Measurements from ENCODE around the gene RGS3. TPM values are rescaled to one million over a fixed set of nuclear protein-coding genes. Genes with fewer than 3 reads are reported as not detected.

The RGS3 gene
- total and polyA plus RNA-seq, 7 experiments from 2014 or later: 4.9 to 43.4 (median 11.6) TPM

GRCh38 chr9:113471143-113471542 is 7.6 kb downstream of the RGS3 start:
- H3K4me3 ChIP-seq (ENCODE audit: low read length): no peak overlapping the region
- peaks cover 0 to 24% (median 0%) of the 10 kb centered on the region in 5 donors for H3K27me3 Mint-ChIP-seq
- H3K27ac Mint-ChIP-seq: peak overlapping the region in 1 of 9 donors; percentile 5
- DNase-seq: no peak
- no peaks in the 10 kb centered on the region for H3K4me1 Mint-ChIP-seq
- no peak for ATAC-seq
- no peak overlapping the region for H3K27ac ChIP-seq (ENCODE audit: low read depth, low read length)
- peaks cover 0 to 2% (median 0%) of the 10 kb centered on the region in 5 donors for H3K36me3 Mint-ChIP-seq
- H3K9me3 Mint-ChIP-seq: peaks cover 0 to 12% (median 0%) of the 10 kb centered on the region in 11 donors
- CTCF ChIA-PET: interaction anchor here (0.7 to 0.8 kb wide), 2 partner anchors 119 to 141 kb away, joined by 3 read pairs; no protein-coding TSS in a partner anchor
- no peaks in the 10 kb centered on the region for H3K4me1 ChIP-seq (ENCODE audit: control insufficient read depth in 2 of 2, insufficient read depth in 2 of 2, low read length in 2 of 2)
- intact Hi-C loops (cut with micrococcal nuclease): no loop called here
- POLR2A ChIA-PET: no interaction called here
- H3K9me3 ChIP-seq (ENCODE audit: control insufficient read depth in 2 of 3, low read length in 3 of 3): no peaks in the 10 kb centered on the region
- H3K27me3 ChIP-seq (ENCODE audit: control insufficient read depth in 2 of 2, insufficient read depth in 2 of 2, low read length in 2 of 2): no peaks in the 10 kb centered on the region
- H3K4me3 Mint-ChIP-seq: no peak overlapping the region
- no peaks in the 10 kb centered on the region for H3K36me3 ChIP-seq (ENCODE audit: control insufficient read depth in 2 of 3, insufficient read depth in 3 of 3, low read length in 3 of 3)

GRCh38 chr9:113471566-113471965 is 8.0 kb downstream of the RGS3 start:
- no peak for DNase-seq
- peaks cover 0 to 24% (median 0%) of the 10 kb centered on the region in 5 donors for H3K27me3 Mint-ChIP-seq
- no peaks in the 10 kb centered on the region for H3K4me1 ChIP-seq (ENCODE audit: control insufficient read depth in 2 of 2, insufficient read depth in 2 of 2, low read length in 2 of 2)
- H3K36me3 ChIP-seq (ENCODE audit: control insufficient read depth in 2 of 3, insufficient read depth in 3 of 3, low read length in 3 of 3): no peaks in the 10 kb centered on the region
- intact Hi-C loops (cut with micrococcal nuclease): no loop called here
- ChIA-PET CTCF (interaction anchor here (0.7 kb wide), 1 partner anchor 140 kb away, joined by 3 read pairs; no protein-coding TSS in a partner anchor), POLR2A (no interaction called here)
- no peaks in the 10 kb centered on the region for H3K27me3 ChIP-seq (ENCODE audit: control insufficient read depth in 2 of 2, insufficient read depth in 2 of 2, low read length in 2 of 2)
- ATAC-seq: no peak
- no peak overlapping the region for H3K27ac ChIP-seq (ENCODE audit: low read depth, low read length)
- no peaks in the 10 kb centered on the region for H3K4me1 Mint-ChIP-seq
- H3K4me3 Mint-ChIP-seq: no peak overlapping the region
- H3K4me3 ChIP-seq (ENCODE audit: low read length): no peak overlapping the region
- H3K36me3 Mint-ChIP-seq: peaks cover 0 to 2% (median 0%) of the 10 kb centered on the region in 5 donors
- H3K9me3 ChIP-seq (ENCODE audit: control insufficient read depth in 2 of 3, low read length in 3 of 3): no peaks in the 10 kb centered on the region
- peaks cover 0 to 12% (median 0%) of the 10 kb centered on the region in 11 donors for H3K9me3 Mint-ChIP-seq
- no peak overlapping the region for H3K27ac Mint-ChIP-seq

GRCh38 chr9:113472199-113472598 is 8.7 kb downstream of the RGS3 start:
- Histone ChIP-seq H3K27me3 (ENCODE audit: control insufficient read depth in 2 of 2, insufficient read depth in 2 of 2, low read length in 2 of 2) (no peaks in the 10 kb centered on the region), H3K9me3 (ENCODE audit: control insufficient read depth in 2 of 3, low read length in 3 of 3) (no peaks in the 10 kb centered on the region), H3K4me3 (ENCODE audit: low read length) (no peak overlapping the region), H3K36me3 (ENCODE audit: control insufficient read depth in 2 of 3, insufficient read depth in 3 of 3, low read length in 3 of 3) (no peaks in the 10 kb centered on the region), H3K4me1 (ENCODE audit: control insufficient read depth in 2 of 2, insufficient read depth in 2 of 2, low read length in 2 of 2) (no peaks in the 10 kb centered on the region), H3K27ac (ENCODE audit: low read depth, low read length) (no peak overlapping the region)
- POLR2A ChIA-PET: no interaction called here
- intact Hi-C loops (cut with micrococcal nuclease): no loop called here
- DNase-seq: no peak
- ATAC-seq: no peak
- CTCF ChIA-PET: no interaction called here
- no peak overlapping the region for H3K4me3 Mint-ChIP-seq
- H3K9me3 Mint-ChIP-seq: peaks cover 0 to 12% (median 0%) of the 10 kb centered on the region in 11 donors
- H3K27ac Mint-ChIP-seq: no peak overlapping the region
- H3K36me3 Mint-ChIP-seq: peaks cover 0 to 2% (median 0%) of the 10 kb centered on the region in 5 donors
- H3K4me1 Mint-ChIP-seq: peaks cover 0 to under 1% (median 0%) of the 10 kb centered on the region in 7 donors
- peaks cover 0 to 24% (median 0%) of the 10 kb centered on the region in 5 donors for H3K27me3 Mint-ChIP-seq

GRCh38 chr9:113474360-113475028 is 11.0 kb downstream of the RGS3 start:
- no peak overlapping the region for H3K27ac ChIP-seq (ENCODE audit: low read depth, low read length)
- Mint-ChIP-seq H3K4me1 (peaks cover 7 to 10% (median 8%) of the 10 kb centered on the region in 7 donors), H3K4me3 (no peak overlapping the region), H3K9me3 (no peaks in the 10 kb centered on the region), H3K36me3 (no peaks in the 10 kb centered on the region), H3K27ac (peak overlapping the region in 1 of 9 donors; percentile 34), H3K27me3 (peaks cover 0 to 24% (median 0%) of the 10 kb centered on the region in 5 donors)
- ATAC-seq: no peak
- H3K4me1 ChIP-seq (ENCODE audit: control insufficient read depth in 2 of 2, insufficient read depth in 2 of 2, low read length in 2 of 2): peaks cover 5 to 7% of the 10 kb centered on the region in 2 donors
- DNase-seq: no peak
- no peak overlapping the region for H3K4me3 ChIP-seq (ENCODE audit: low read length)
- ChIA-PET CTCF (interaction anchor here (0.7 kb wide), 1 partner anchor 124 kb away, joined by 3 read pairs; no protein-coding TSS in a partner anchor), POLR2A (no interaction called here)
- H3K9me3 ChIP-seq (ENCODE audit: control insufficient read depth in 2 of 3, low read length in 3 of 3): no peaks in the 10 kb centered on the region
- intact Hi-C loops (cut with micrococcal nuclease): loop anchor here in 1 of 2 donors (5.0 kb wide), 1 partner anchor 38 kb away; no protein-coding TSS in a partner anchor
- H3K36me3 ChIP-seq (ENCODE audit: control insufficient read depth in 2 of 3, insufficient read depth in 3 of 3, low read length in 3 of 3): no peaks in the 10 kb centered on the region
- H3K27me3 ChIP-seq (ENCODE audit: control insufficient read depth in 2 of 2, insufficient read depth in 2 of 2, low read length in 2 of 2): no peaks in the 10 kb centered on the region

GRCh38 chr9:113475031-113475430 is 11.5 kb downstream of the RGS3 start:
- Mint-ChIP-seq H3K4me1 (peaks cover 8 to 15% (median 13%) of the 10 kb centered on the region in 7 donors), H3K9me3 (no peaks in the 10 kb centered on the region), H3K27me3 (peaks cover 0 to 24% (median 0%) of the 10 kb centered on the region in 5 donors), H3K4me3 (no peak overlapping the region), H3K36me3 (no peaks in the 10 kb centered on the region), H3K27ac (peak overlapping the region in 1 of 9 donors; percentile 34)
- no peaks in the 10 kb centered on the region for H3K36me3 ChIP-seq (ENCODE audit: control insufficient read depth in 2 of 3, insufficient read depth in 3 of 3, low read length in 3 of 3)
- peaks cover 5 to 10% of the 10 kb centered on the region in 2 donors for H3K4me1 ChIP-seq (ENCODE audit: control insufficient read depth in 2 of 2, insufficient read depth in 2 of 2, low read length in 2 of 2)
- DNase-seq (no peak), ATAC-seq (no peak)
- intact Hi-C loops (cut with micrococcal nuclease): loop anchor here in 1 of 2 donors (5.0 kb wide), 1 partner anchor 37 kb away; no protein-coding TSS in a partner anchor
- no peak overlapping the region for H3K4me3 ChIP-seq (ENCODE audit: low read length)
- H3K9me3 ChIP-seq (ENCODE audit: control insufficient read depth in 2 of 3, low read length in 3 of 3): no peaks in the 10 kb centered on the region
- POLR2A ChIA-PET: no interaction called here
- CTCF ChIA-PET: interaction anchor here (0.7 kb wide), 1 partner anchor 123 kb away, joined by 3 read pairs; no protein-coding TSS in a partner anchor
- no peak overlapping the region for H3K27ac ChIP-seq (ENCODE audit: low read depth, low read length)
- no peaks in the 10 kb centered on the region for H3K27me3 ChIP-seq (ENCODE audit: control insufficient read depth in 2 of 2, insufficient read depth in 2 of 2, low read length in 2 of 2)

GRCh38 chr9:113475992-113476391 is 12.5 kb downstream of the RGS3 start:
- H3K27me3 ChIP-seq (ENCODE audit: control insufficient read depth in 2 of 2, insufficient read depth in 2 of 2, low read length in 2 of 2): no peaks in the 10 kb centered on the region
- intact Hi-C loops (cut with micrococcal nuclease): loop anchor here in 1 of 2 donors (5.0 kb wide), 1 partner anchor 36 kb away; no protein-coding TSS in a partner anchor
- peaks cover 5 to 10% of the 10 kb centered on the region in 2 donors for H3K4me1 ChIP-seq (ENCODE audit: control insufficient read depth in 2 of 2, insufficient read depth in 2 of 2, low read length in 2 of 2)
- Mint-ChIP-seq H3K9me3 (no peaks in the 10 kb centered on the region), H3K4me1 (peaks cover 8 to 17% (median 14%) of the 10 kb centered on the region in 7 donors), H3K27me3 (peaks cover 0 to 21% (median 0%) of the 10 kb centered on the region in 5 donors), H3K27ac (no peak overlapping the region), H3K4me3 (no peak overlapping the region), H3K36me3 (peaks cover 0 to 2% (median 0%) of the 10 kb centered on the region in 5 donors)
- DNase-seq (no peak), ATAC-seq (no peak)
- ChIA-PET POLR2A (no interaction called here), CTCF (interaction anchor here (0.6 kb wide), 1 partner anchor 75 kb away, joined by 3 read pairs; no protein-coding TSS in a partner anchor)
- H3K27ac ChIP-seq (ENCODE audit: low read depth, low read length): no peak overlapping the region
- no peaks in the 10 kb centered on the region for H3K9me3 ChIP-seq (ENCODE audit: control insufficient read depth in 2 of 3, low read length in 3 of 3)
- H3K4me3 ChIP-seq (ENCODE audit: low read length): no peak overlapping the region
- no peaks in the 10 kb centered on the region for H3K36me3 ChIP-seq (ENCODE audit: control insufficient read depth in 2 of 3, insufficient read depth in 3 of 3, low read length in 3 of 3)
